ENCODE measurements around the gene CYB5R3. TPM values are rescaled to one million over a fixed set of nuclear protein-coding genes. Genes with fewer than 3 reads are reported as not detected.
A peak's percentile ranks its signal among the peaks of the same experiment; 100 is the strongest.
"Not testable (repeated sequence)": the region's sequence is repeated elsewhere in the genome, so short reads cannot be mapped to it uniquely, and the experiment has no call there.

Gene CYB5R3
- polyA plus RNA-seq, 3 donors = 49.7 to 76.4 (median 54.0) TPM

- H2AFZ ChIP-seq (ENCODE audit: insufficient read depth, low read depth, low read length, poor library complexity, severe bottlenecking); H3K27me3 ChIP-seq (ENCODE audit: control insufficient read depth in 2 of 2, insufficient read depth in 2 of 2, low read length in 2 of 2); H4K20me1 ChIP-seq (ENCODE audit: insufficient read depth, low read length); H3K4me1 ChIP-seq (ENCODE audit: control insufficient read depth in 1 of 2, insufficient read depth in 2 of 2, low read length in 2 of 2); H3K9ac ChIP-seq (ENCODE audit: insufficient read depth, low read length, poor library complexity, severe bottlenecking); H3K9me3 Mint-ChIP-seq; DNase-seq; H3K27me3 Mint-ChIP-seq (ENCODE audit: low read depth in 3 of 3); H3K27ac Mint-ChIP-seq; H3K4me3 ChIP-seq (replicated peaks in 1 of 3; ENCODE audit: low read depth in 2 of 3, low read length in 3 of 3); H3K27ac ChIP-seq (ENCODE audit: low read depth in 1 of 2, low read length in 2 of 2); H3K4me2 ChIP-seq (replicated peaks; ENCODE audit: extremely low read depth, low read length, poor library complexity, severe bottlenecking); H3K4me3 Mint-ChIP-seq; H3K4me1 Mint-ChIP-seq; H3K79me2 ChIP-seq (ENCODE audit: insufficient read depth, low read length); H3K9me3 ChIP-seq (replicated peaks in 1 of 2; ENCODE audit: control insufficient read depth in 1 of 2, insufficient read depth in 1 of 2, low read length in 2 of 2): not testable (repeated sequence)
- WGBS (ENCODE audit: insufficient coverage) = 98% methylated on average over 6 of the region's 21 CpGs
- intact Hi-C loops (cut with micrococcal nuclease) = loop anchor here in 1 of 2 donors (5.0 kb wide), 1 partner anchor 67 kb away; no protein-coding TSS in a partner anchor
- peaks cover 40 to 54% of the 10 kb centered on the region in 2 donors for H3K36me3 ChIP-seq (replicated peaks in 1 of 2; ENCODE audit: control insufficient read depth in 1 of 2, insufficient read depth in 2 of 2, low read length in 2 of 2)
- H3K36me3 Mint-ChIP-seq = peaks cover 26 to 72% of the 10 kb centered on the region in 2 donors
Observed at GRCh38 chr22:42574468-42574867, 74.7 kb downstream of the CYB5R3 start.

GRCh38 chr22:42574046-42574445 is 75.1 kb downstream of the CYB5R3 start:
- H3K36me3 ChIP-seq (replicated peaks in 1 of 2; ENCODE audit: control insufficient read depth in 1 of 2, insufficient read depth in 2 of 2, low read length in 2 of 2) = peaks cover 40 to 54% of the 10 kb centered on the region in 2 donors

GRCh38 chr22:42571068-42571467 is 78.1 kb downstream of the CYB5R3 start:
- not testable (repeated sequence) for H3K4me3 ChIP-seq (replicated peaks in 1 of 3; ENCODE audit: low read depth in 2 of 3, low read length in 3 of 3); DNase-seq; H3K4me3 Mint-ChIP-seq; H4K20me1 ChIP-seq (ENCODE audit: insufficient read depth, low read length); H3K4me1 Mint-ChIP-seq; H3K4me2 ChIP-seq (replicated peaks; ENCODE audit: extremely low read depth, low read length, poor library complexity, severe bottlenecking); H3K27me3 Mint-ChIP-seq (ENCODE audit: low read depth in 3 of 3); H3K9me3 ChIP-seq (replicated peaks in 1 of 2; ENCODE audit: control insufficient read depth in 1 of 2, insufficient read depth in 1 of 2, low read length in 2 of 2); H3K4me1 ChIP-seq (ENCODE audit: control insufficient read depth in 1 of 2, insufficient read depth in 2 of 2, low read length in 2 of 2); H3K79me2 ChIP-seq (ENCODE audit: insufficient read depth, low read length); H3K27ac ChIP-seq (ENCODE audit: low read depth in 1 of 2, low read length in 2 of 2); H3K9ac ChIP-seq (ENCODE audit: insufficient read depth, low read length, poor library complexity, severe bottlenecking); H3K9me3 Mint-ChIP-seq; H2AFZ ChIP-seq (ENCODE audit: insufficient read depth, low read depth, low read length, poor library complexity, severe bottlenecking); H3K27me3 ChIP-seq (ENCODE audit: control insufficient read depth in 2 of 2, insufficient read depth in 2 of 2, low read length in 2 of 2)
- intact Hi-C loops (cut with micrococcal nuclease) = loop anchor here in 1 of 2 donors (5.0 kb wide), 1 partner anchor 64 kb away; no protein-coding TSS in a partner anchor
- Mint-ChIP-seq H3K27ac (peak overlapping the region in 1 of 7 donors; percentile 50), H3K36me3 (peaks cover 17 to 53% of the 10 kb centered on the region in 2 donors)
- H3K36me3 ChIP-seq (replicated peaks in 1 of 2; ENCODE audit: control insufficient read depth in 1 of 2, insufficient read depth in 2 of 2, low read length in 2 of 2) = peaks cover 27 to 34% of the 10 kb centered on the region in 2 donors
- 89% methylated on average over 5 of the region's 12 CpGs for WGBS (ENCODE audit: insufficient coverage)

More at GRCh38 chr22:42574046-42574445, 75.1 kb downstream of the CYB5R3 start:
- WGBS (ENCODE audit: insufficient coverage) = no CpG with 5 or more reads among the region's 1 CpG
- intact Hi-C loops (cut with micrococcal nuclease) = loop anchor here in 1 of 2 donors (5.0 kb wide), 1 partner anchor 67 kb away; no protein-coding TSS in a partner anchor
- not testable (repeated sequence) for H3K4me2 ChIP-seq (replicated peaks; ENCODE audit: extremely low read depth, low read length, poor library complexity, severe bottlenecking); H3K27me3 Mint-ChIP-seq (ENCODE audit: low read depth in 3 of 3); H3K4me1 ChIP-seq (ENCODE audit: control insufficient read depth in 1 of 2, insufficient read depth in 2 of 2, low read length in 2 of 2); H3K79me2 ChIP-seq (ENCODE audit: insufficient read depth, low read length); H3K27ac Mint-ChIP-seq; H3K9me3 ChIP-seq (replicated peaks in 1 of 2; ENCODE audit: control insufficient read depth in 1 of 2, insufficient read depth in 1 of 2, low read length in 2 of 2); DNase-seq; H3K4me3 ChIP-seq (replicated peaks in 1 of 3; ENCODE audit: low read depth in 2 of 3, low read length in 3 of 3); H3K4me3 Mint-ChIP-seq; H3K9ac ChIP-seq (ENCODE audit: insufficient read depth, low read length, poor library complexity, severe bottlenecking); H3K4me1 Mint-ChIP-seq; H3K9me3 Mint-ChIP-seq; H3K27ac ChIP-seq (ENCODE audit: low read depth in 1 of 2, low read length in 2 of 2); H3K27me3 ChIP-seq (ENCODE audit: control insufficient read depth in 2 of 2, insufficient read depth in 2 of 2, low read length in 2 of 2); H4K20me1 ChIP-seq (ENCODE audit: insufficient read depth, low read length); H2AFZ ChIP-seq (ENCODE audit: insufficient read depth, low read depth, low read length, poor library complexity, severe bottlenecking)
- H3K36me3 Mint-ChIP-seq = peaks cover 26 to 73% of the 10 kb centered on the region in 2 donors

- not testable (repeated sequence) for H3K79me2 ChIP-seq (ENCODE audit: insufficient read depth, low read length); H3K9ac ChIP-seq (ENCODE audit: insufficient read depth, low read length, poor library complexity, severe bottlenecking); H2AFZ ChIP-seq (ENCODE audit: insufficient read depth, low read depth, low read length, poor library complexity, severe bottlenecking); H4K20me1 ChIP-seq (ENCODE audit: insufficient read depth, low read length); H3K4me3 Mint-ChIP-seq; H3K27ac Mint-ChIP-seq; H3K4me1 Mint-ChIP-seq; H3K27ac ChIP-seq (ENCODE audit: low read depth in 1 of 2, low read length in 2 of 2); H3K4me3 ChIP-seq (replicated peaks in 1 of 3; ENCODE audit: low read depth in 2 of 3, low read length in 3 of 3); H3K27me3 ChIP-seq (ENCODE audit: control insufficient read depth in 2 of 2, insufficient read depth in 2 of 2, low read length in 2 of 2); H3K9me3 Mint-ChIP-seq; H3K27me3 Mint-ChIP-seq (ENCODE audit: low read depth in 3 of 3); H3K4me2 ChIP-seq (replicated peaks; ENCODE audit: extremely low read depth, low read length, poor library complexity, severe bottlenecking); DNase-seq; H3K4me1 ChIP-seq (ENCODE audit: control insufficient read depth in 1 of 2, insufficient read depth in 2 of 2, low read length in 2 of 2); H3K9me3 ChIP-seq (replicated peaks in 1 of 2; ENCODE audit: control insufficient read depth in 1 of 2, insufficient read depth in 1 of 2, low read length in 2 of 2)
- peaks cover 17 to 49% of the 10 kb centered on the region in 2 donors for H3K36me3 Mint-ChIP-seq
- intact Hi-C loops (cut with micrococcal nuclease) = loop anchor here in 1 of 2 donors (5.0 kb wide), 1 partner anchor 63 kb away; no protein-coding TSS in a partner anchor
- peaks cover 27 to 34% of the 10 kb centered on the region in 2 donors for H3K36me3 ChIP-seq (replicated peaks in 1 of 2; ENCODE audit: control insufficient read depth in 1 of 2, insufficient read depth in 2 of 2, low read length in 2 of 2)
- whole genome bisulfite sequencing (ENCODE audit: insufficient coverage) = 88% methylated on average over 4 of the region's 9 CpGs
Observed at GRCh38 chr22:42570580-42570979, 78.6 kb downstream of the CYB5R3 start.
